ENCODE results near the gene SLIRP.
"Not testable (repeated sequence)": the region's sequence is repeated elsewhere in the genome, so short reads cannot be mapped to it uniquely, and the experiment has no call there.

SLIRP gene

DNA sequence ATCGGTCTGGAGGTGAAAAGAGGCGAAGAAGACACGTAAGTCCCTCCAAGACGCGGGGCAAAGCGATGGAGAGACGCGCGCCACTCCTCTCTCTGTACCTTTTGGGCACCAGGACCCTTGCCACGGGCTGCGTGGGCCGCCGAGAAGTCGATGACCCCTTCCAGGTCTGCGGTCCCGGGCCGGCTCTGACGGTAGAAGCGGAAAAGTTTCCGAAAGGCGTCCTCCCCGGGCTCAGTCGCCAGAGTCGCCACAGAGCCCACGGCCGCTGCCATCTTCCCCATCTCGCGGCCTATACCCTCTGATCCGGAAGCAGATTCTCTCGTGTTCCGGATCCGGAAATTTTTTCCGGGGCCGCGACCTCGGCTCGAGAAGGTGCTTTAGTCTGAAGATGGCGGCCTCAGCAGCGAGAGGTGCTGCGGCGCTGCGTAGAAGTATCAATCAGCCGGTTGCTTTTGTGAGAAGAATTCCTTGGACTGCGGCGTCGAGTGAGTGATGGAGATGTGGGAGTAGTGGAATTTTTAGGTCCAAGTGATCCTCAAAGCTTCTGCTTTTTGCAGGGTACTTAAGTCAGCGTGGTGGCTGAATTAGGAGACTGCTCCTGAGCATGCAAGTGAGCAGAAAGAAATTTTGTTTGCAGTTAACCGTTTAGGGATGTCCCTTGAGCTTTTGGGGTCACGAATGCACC, at the start of gene SLIRP, which contains the start of gene ALKBH1:
TSS of gene SLIRP (plus strand) at position 380 of the 685 bp plus-strand sequence. CDS start at position 389, 9 bp downstream.
TSS of gene ALKBH1 (minus strand) at position 300 of the 685 bp plus-strand sequence. CDS start at position 281, 19 bp downstream.
- peak; percentile 89 for DNase-seq

DNA sequence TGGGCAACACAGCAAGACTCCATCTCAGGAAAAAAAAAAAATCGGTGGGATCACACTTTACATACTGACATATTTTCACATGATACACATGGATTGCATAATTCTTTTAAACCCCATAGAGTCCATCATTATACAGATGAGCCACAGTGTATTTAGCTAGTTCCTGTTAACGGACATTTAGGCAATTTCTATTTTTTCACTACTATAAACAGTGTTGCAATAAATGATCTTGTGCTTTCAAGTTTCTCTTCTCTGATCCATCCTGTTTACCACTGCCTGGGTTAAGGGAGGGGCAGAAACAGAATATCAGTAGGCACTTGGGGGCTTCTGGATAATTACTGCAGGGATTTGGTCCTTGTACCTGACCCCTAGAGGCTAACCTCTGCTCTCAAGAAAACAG, 48.1 kb upstream of the SLIRP start:
- no peak for DNase-seq

DNA sequence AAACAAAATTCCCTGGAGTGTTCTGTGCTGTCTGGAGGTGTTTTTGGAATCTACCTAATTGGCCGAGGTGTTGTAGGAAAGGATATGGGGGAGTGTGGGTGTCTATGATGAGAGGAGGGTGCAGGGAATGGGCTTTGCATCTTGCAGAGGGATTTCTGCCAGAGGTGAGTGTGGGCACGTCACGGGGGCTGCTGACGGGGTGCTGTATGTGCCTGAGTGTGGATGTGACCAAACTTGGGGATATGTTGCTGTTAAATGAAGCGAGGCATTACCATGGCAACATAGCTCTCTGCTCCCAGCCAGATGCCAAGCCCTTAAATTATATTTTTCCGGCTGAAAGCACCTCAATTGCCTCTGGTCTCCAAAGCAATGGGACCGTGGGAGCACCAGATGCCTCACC, 47.1 kb upstream of the SLIRP start:
- no peak for DNase-seq

DNA sequence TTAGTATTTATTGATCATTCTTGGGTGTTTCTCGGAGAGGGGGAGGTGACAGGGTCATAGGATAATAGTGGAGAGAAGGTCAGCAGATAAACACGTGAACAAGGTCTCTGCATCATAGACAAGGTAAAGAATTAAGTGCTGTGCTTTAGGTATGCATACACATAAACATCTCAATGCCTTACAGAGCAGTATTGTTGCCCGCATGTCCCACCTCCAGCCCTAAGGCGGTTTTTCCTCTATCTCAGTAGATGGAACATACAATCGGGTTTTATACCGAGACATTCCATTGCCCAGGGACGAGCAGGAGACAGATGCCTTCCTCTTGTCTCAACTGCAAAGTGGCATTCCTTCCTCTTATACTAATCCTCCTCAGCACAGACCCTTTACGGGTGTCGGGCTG, 46.3 kb upstream of the SLIRP start:
- DNase-seq, result not testable (repeated sequence)

DNA sequence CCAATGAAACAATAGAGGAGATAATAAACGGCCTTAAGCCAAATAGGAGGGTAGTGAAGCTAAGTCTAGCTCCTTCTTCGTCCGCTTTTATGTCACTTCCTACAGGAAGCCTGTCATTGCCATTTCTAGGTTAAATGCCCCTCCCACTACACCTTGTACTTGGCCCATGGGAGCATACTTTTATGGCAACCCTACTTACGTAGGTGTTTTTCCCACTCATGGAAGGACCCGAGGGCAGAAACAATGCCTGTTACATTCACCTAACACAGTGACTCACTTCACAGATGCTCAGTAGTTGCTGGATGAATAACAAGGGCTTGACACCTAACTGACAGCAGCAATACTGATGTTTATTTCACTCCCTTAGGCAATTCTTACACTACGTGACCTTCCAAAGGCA, 44.6 kb upstream of the SLIRP start:
- no peak for DNase-seq

DNA sequence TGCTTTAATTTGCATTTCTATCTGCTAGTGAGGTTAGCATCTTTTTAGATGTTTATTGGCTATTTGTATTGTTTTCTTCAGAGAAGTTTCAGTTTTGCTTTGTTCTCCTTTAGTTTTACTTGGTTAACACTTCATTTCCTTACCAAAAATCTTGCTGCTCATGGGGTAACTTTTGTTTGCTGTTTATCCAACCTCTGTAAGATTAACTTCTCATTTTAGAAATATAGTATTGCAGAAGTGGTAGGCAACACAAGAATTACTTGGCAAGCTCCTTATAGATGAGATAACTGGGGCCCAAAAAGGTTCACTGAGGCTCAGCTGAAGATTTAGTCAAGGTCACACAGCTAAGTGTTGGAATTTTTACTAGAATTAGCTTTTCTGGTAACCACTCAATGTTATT, 40.6 kb upstream of the SLIRP start:
- DNase-seq, result no peak

DNA sequence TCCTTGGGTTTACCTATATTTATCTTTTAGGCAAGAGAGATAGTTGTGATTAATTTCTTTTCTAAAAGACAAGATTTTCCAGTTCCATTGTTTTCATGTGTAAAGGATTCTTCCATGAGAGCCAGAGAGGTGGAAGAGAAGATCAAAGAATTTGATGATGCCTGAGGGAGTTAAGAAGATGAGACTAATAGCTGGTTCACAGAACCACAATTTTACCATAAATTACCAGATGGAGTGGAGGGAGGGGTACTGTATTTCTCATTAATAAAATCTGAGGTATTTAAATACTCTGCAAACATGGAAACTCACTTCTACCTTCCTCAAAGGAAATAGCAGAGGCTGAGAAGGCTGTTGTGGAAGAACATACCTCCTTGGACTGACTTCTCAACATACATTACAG, 34.7 kb upstream of the SLIRP start:
- no peak for DNase-seq

DNA sequence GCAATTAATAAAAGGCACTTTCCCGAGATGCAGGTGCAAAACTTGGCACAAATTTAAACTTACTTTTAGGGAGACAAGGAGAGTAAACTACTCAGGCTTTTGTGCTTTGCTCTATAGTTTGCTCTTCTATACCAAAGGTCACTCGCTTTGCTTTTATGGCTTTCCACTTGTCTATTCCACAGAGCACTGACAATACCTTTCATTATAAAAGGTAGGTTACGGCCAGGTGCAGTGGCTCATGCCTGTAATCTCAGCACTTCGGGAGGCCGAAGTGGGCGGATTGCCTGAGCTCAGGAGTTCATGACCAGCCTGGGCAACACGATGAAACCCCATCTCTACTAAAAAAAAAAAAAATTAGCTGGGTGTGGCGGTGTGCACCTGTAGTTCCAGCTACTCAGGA, 33.0 kb upstream of the SLIRP start:
- no peak for DNase-seq

DNA sequence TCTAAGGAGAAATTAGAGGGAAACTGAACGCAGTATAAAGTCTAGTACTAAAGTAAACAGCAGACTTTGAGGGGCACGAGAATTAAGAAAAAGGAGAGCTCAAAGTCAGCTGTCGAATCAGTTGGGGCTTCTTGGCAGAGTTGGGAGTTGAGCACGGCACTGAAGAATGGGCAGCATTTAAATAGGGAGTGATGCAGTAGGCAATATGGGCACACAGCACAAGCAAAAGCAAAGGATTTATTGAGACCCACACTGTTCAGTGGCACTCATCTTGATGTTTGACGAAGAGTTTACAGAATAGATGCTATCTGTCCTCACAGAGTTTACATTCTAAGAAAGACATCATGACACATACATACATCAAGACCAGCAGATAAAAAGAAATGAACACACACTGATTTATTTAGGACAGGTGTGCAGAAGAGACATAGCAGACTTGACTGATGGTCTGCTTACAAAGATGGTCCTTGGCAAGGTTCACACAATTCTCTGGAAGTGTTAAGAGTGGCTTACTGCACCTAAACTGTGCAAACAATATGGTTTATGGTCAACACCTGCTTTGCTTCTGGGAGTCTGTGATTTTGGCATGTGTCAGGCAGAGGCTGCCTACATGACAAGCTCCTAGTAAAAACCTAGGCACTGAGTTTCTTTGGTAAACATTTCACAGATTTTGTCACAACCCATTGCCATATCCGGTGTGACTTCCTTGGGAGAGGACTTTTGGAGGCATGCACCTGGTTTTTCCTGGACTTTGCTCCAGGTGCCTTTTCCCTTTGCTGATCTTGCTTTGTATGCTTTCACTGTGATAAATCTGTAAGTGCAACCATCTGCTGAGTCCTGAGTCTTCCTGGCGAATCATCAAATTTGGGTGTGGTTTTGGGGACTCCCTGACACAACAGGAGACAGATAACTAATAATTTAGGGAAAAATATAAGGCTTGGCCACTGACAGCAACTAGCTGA, 26.4 kb upstream of the SLIRP start:
- DNase-seq, result no peak

DNA sequence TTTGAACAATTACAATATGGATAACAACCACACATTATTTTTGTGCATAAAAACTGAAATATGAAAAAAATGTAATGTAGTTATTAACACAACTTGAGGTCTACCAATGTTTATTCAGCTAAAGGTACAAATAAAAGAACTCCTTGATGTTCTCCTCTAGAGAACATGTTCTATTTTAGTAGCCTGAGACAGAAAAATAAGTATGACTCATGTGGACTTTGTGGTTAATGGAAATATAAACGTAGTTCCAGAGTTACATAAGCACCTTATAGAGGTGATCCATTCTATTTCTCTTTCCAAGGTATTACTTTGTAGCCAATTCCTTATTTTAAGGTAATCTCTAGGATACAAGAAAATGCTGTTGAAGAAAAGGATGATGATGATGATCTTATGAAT, 25.7 kb upstream of the SLIRP start:
- no peak for DNase-seq

DNA sequence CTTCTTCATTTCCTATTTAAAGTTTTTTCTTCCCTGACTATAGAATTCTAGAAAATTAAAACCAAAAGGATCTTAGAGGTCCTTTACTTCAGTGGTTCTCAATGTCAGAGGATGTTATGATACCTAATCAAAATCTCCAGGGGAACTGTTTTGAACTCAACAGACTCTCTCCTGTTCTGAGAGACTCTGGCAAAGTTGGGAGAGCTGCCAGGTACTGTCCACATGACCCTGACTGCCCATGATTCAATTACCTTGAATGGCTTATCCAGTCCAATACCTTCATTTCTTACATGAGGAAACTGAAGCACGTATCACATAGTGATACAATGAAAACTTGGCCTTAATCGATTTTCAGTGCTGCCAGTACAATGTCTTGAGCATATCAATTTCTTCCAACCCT, 16.6 kb upstream of the SLIRP start:
- no peak for DNase-seq

DNA sequence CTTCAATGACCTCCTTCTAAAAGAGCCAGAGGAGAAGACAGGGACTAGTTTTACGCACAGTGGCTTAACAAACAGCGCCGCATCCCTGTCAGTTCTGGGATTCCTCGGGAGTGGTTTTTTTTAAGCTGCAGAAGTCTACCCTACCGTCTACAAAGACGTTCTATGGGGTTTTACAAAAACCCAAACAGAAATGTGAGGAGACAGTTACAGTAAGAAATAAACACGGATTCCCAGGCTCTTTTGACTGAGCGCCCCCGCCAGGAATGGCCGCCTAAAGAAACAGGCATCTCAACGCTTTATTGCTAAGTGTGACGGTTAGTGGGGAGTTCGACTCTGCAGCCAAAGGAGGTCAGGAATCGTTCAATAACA, 564 bp upstream of the SLIRP start:
- no peak for DNase-seq

DNA sequence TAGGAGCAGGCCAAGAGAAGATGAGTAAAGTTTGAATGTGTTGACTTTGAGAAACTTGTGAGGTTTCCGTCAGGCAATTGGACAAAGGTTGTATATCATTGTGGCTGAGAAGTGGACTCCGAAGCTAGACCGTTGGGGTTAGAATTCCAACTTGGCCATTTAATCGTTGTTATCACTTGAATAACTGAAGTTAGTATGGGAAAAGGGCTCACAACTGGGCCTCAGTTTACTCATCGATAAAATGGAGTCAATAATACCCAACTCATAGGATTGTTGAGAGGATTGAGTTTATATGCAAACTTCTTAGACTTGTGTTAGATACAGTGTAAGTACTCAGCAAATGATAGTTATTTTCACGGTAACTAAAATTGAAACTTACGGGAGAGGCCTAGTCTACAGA, 846 bp downstream of the SLIRP start:
- no peak for DNase-seq

DNA sequence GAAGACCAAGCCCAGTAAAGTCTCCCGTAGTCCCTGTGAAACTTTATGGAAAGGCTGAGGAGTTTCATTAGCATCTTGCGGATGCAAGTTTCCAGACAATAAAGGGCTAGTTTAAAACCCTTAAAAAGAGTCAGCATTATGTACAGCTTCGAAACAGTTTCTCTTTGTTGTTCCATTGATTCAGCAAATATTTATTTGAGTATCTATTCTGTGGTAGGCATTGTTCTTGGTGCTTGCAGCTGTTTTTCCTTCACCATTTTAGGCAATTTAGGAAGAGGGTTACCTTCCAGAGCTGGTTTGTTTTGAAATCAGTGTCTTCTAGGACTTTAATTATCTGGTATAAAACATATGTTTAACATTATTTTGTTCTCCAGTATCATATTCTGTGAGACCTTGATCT, 1.5 kb downstream of the SLIRP start:
- DNase-seq, result no peak

DNA sequence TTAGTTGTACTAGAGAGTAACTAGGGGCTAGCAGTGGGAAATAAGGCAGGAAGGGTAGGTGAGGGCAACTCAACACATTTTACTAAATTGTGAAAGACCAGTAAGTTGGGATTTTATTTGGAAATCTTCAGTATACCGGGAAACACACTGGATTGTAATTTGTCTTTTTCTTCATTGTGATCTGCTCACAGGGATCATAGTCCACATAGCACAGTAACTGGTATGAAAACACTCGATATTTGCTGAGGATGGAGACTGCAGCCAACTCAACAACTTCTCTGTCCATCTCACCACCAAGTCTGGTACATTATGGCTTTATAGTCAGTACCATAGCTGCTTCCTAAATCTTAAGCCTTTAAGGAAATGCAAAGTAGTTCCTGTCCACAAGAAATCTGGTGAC, 2.5 kb downstream of the SLIRP start:
- DNase-seq, result no peak

DNA sequence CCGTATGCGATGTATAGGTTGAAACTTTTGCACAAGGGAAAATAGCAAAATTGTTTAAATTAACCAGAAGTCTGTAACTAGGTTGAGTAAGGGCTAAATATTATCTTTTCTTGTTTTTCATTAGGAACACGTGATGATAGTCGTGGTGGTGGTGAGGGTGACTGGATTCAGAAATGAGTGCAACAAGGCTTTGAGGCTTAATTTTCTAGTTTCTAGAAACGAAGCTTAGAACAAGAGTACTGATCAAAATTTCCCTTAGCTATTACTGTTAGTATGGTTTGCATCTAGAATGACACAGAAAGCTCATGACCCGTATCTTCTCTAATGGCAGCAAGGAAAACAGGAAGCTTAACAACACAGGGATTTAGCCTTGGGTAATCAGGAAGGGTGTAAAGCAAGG, 7.0 kb downstream of the SLIRP start:
- DNase-seq, result no peak

DNA sequence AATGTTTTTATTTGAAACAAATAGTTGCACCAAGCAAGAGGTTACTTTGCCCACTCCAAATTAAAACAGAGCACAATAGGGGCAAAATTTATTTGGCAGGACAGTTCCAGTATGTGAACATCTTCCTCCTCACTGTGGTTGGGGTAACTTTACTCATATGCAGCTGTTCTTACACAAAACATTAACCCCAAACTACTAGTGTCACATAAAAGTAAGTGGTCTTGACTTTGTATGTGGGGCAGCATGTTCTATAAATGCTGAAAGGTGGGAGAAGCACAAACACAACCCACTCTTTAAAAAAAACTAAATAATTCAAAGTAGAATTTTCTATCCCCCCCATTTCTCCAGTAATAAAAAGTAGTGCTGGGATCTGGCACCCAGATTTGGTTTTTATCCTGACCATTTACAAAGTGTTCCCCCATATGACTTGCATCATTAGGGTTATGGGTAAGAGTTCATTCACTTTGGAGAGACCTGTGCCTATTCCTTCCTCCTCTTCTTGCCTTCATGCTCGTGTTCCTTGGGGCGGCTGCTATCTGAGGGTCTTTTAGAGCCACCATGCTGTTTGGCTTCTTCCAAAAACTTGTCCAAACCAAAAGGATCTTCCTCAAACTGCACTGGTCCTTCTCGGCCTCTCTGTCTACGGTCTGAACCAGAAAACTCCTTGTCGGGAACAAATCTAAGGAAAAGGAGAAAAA, 9.9 kb downstream of the SLIRP start:
- no peak for DNase-seq

DNA sequence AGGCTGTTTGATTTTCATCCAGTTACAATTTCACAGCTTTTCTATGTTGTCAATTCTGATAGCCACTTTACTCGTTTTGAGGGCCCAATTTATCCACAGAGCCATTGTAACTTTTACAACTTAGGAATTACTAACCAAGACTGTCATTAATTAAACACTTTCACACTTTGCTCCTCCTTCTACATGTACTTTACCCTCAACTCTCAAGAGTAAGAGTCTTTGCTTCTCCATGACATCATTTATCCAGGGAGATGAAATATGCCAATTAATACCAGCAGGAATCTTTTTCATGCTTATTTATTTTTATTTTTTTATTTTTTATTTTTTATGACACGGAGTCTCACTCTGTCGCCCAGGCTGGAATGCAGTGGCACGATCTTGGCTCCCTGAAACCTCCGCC, 13.5 kb downstream of the SLIRP start:
- no peak for DNase-seq

DNA sequence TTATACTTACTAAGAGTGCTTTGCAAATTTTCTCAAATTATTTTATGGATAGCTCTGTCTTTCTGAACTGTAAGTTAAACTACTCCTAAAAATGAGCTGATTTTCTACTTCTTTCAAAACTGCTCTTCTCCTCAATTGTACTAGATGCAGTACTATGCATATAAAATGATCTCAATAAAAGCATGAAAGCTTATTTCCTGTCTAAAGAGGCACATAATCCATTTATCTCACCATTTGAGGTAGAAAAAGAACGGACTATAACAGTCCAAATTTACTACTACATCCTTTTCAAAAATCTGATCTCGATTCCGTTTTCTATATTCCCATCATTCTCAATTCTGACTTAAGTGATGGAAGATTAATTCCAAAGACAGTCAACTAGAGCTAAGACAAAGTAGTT, 14.4 kb downstream of the SLIRP start:
- no peak for DNase-seq

DNA sequence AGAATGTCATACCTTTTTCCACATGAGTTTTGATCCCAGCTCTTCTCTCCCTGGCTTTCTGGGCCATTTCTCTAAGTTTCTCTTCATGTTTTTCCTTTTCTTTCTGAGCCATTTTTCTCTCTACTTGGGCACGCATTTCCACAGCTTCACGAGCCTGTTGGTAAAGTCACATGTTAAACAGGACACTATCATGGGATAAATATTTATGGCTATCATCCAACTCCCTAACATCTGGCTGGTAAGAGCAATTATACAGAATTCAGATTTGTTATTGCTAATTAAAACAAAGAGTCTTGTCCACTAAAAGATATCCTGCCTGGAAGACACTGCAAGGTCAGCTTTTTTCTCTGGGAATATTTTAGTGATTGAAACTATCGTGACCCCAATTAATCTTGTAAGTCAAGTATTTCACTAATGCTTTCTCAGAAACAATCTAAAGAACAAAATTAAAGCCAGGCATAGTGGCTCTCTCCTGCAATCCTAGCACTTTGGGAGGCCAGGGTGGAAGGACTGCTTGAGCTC, 23.1 kb downstream of the SLIRP start:
- no peak for DNase-seq

DNA sequence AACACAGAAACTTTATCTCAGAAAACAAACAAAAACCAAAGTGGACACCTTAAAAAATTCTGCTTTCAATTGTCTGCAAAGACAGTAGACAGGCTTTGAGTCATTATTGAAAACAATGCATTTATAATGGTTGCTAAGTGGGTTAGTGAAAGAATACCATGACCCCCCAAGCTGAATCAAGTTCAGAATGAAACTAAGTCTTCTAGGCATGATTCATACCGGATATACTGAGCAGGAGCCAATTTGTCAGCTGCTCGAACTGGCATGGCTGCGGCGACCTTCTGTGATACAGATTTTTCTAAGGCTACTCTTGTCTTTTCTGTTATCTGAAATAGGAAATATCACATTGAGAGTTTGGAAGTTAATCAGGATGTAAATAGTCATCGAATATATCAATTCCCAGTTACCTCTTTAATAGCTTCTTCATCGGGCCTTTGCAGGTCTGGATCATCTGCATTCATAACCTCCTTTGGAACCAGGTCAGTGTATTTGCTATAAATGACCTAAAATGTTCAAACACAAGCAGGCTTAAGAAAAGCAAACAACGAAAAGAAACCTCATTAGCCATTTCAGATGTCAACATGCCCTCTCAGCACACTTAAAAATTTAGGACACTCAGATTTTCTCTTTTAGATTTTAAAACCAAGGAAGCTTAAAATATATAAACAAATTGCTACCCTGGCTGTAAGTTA, 30.8 kb downstream of the SLIRP start:
- DNase-seq, result no peak

DNA sequence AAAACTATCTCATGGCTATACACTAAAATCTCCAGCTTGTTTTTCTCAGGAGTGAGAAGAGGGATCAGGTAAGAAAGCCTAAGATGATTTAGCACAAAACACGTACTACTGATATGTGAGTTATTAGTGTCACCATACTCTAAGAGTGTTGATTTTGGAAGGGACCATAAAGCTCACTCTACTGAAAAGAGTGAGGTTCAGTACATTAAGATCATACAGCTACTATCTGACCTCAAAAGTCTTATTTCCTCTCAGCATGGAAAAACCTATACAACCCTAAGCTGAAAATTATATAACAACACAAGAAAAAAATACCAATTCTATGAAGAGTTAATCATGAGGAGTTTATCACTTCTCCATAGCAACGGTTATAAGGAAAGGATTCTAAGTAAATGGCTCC, 33.5 kb downstream of the SLIRP start:
- no peak for DNase-seq
